Cardiac ventricle fibroblast (primary cell): ENCODE results near the gene ADNP. TPM values are rescaled to one million over a fixed set of nuclear protein-coding genes. Genes with fewer than 3 reads are reported as not detected.

Source experiments
- total RNA-seq: library from RNA; depleted of rRNA; stranded (reverse); fragments of >200 nt; gene quantifications from 2 replicates; pipeline ENCODE4 v1.2.3, GENCODE V29; 2015

The ADNP gene
- 31.9 and 32.1 TPM in 2 replicates for total RNA-seq

DNA sequence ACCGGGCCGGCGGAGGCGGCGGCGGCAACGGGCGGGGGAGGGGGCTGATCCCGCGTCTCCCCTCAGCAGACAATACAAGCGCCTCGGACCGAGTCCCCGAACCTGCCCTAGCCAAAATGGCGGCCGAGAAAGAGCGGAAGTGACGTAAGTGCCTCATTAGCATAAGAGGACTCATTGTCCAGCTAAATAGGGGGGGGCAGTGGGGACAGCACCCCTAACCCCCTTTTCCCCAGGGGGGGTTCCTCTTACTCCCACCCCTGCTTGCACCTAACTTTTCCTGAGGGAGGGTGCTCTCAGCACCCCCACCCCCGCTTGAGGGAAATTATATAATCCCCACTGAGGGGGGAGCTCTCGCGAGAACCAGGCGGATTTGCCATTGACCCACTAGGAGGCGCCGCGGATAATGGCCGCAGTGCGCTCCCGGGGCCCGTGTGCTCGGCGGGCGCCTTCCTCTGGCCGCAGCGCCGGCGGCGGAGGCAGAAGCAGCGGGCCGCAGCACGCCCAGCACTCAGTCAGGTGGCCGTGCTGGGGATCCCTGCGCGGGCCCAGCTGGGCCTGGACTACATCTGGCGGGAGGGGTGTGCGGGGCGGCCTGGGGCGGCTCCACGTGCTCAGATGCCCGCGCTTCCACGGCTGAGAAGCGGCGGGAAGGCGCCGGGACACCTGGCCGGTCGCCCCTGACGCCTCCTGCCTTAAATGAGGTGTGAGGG, at the start of gene ADNP:
ADNP (minus strand) TSS at position 132 of the 710 bp plus-strand sequence. CDS start 27,441 bp downstream, outside the sequence.

DNA sequence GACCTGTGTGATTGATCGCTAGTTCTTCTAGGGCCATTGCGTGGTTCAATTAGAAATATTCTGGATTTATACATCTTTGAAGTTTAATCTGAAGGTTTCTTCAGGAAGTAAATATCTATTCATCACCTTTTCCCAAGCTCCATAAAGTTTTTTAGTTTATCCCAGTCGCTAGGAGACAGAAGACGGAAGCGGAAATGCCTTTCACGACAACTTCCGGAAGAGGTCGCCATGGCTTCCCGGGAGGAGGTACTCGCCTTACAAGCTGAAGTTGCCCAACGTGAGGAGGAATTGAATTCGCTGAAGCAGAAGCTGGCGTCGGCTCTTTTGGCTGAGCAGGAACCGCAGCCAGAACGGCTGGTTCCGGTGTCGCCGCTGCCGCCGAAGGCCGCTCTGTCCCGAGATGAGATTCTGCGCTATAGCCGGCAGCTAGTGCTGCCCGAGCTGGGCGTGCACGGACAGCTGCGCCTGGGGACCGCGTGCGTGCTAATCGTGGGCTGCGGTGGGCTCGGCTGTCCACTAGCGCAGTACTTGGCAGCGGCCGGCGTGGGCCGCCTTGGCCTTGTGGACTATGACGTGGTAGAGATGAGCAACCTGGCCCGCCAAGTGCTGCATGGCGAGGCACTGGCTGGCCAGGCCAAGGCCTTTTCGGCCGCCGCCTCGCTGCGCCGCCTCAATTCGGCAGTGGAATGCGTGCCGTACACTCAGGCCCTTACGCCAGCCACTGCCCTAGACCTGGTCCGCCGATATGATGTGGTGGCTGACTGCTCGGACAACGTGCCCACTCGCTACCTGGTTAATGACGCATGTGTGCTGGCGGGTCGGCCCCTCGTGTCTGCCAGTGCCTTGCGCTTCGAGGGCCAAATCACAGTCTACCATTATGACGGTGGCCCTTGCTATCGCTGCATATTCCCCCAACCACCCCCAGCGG, 27.6 kb upstream of the ADNP start, which contains the start of gene MOCS3:
MOCS3 (plus strand) TSS at position 204 of the 928 bp plus-strand sequence; CDS start at position 229, 25 bp downstream.

DNA sequence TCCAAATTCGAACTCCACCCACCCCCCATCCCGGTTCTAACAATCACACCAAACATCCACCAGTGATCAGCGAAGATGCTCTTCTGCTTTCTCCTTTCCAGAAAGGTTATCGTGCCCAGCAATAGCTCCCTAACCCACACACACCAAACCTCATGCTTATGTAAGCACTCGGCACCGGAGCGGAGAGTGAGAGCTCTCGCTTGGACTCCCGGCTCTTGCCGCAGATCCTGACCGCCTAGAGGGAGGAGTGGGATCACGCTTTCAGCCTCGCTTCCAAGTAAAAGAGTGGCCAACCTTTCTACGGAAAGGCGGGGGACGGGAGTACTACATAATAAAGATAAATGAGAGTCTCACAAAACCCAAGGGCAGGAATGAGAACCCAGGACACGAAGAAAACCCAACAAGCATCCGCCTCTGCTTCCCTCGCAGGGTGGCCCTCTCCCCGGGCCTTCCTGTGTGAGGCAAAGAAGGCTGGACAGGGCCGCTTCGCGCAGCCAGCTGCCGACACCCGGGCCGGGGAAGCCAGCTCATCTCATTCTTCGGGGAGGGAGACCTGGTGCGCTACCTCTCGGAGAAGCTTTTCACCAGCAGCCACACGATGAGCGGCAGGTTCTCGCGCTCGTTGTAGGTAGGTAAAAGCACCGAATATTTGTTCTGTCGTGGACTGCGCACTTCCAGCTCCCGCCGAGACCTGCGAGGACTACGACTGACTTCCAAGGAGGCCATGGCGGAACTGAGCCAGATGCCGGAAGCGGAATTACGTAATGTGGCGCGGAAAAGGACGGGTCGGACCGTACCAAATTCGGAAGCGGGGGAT, 26.8 kb upstream of the ADNP start, which contains the start of gene DPM1:
DPM1 (minus strand) TSS at position 735 of the 817 bp plus-strand sequence; CDS start at position 726, 9 bp downstream.

Other genes with a start within 250 kb of the ADNP start
- 1.8 and 2.5 TPM in 2 replicates for gene RIPOR3, start 239.9 kb downstream of the ADNP start, total RNA-seq
- 0.06 and 0.10 TPM in 2 replicates for gene PARD6B, start 199.9 kb downstream of the ADNP start, total RNA-seq
- 1.9 TPM in 2 replicates for gene BCAS4, start 136.4 kb downstream of the ADNP start, total RNA-seq
- gene DPM1, start 27.1 kb upstream of the ADNP start, total RNA-seq, result 38.5 and 48.4 TPM in 2 replicates
- 5.9 and 6.3 TPM in 2 replicates for gene MOCS3, start 27.4 kb upstream of the ADNP start, total RNA-seq
- 2.8 and 5.1 TPM in 2 replicates for gene KCNG1, start 91.7 kb upstream of the ADNP start, total RNA-seq